Measurements from ENCODE around the gene CHCHD3.
"Not testable (repeated sequence)": the region's sequence is repeated elsewhere in the genome, so short reads cannot be mapped to it uniquely, and the experiment has no call there.

The CHCHD3 gene

DNA sequence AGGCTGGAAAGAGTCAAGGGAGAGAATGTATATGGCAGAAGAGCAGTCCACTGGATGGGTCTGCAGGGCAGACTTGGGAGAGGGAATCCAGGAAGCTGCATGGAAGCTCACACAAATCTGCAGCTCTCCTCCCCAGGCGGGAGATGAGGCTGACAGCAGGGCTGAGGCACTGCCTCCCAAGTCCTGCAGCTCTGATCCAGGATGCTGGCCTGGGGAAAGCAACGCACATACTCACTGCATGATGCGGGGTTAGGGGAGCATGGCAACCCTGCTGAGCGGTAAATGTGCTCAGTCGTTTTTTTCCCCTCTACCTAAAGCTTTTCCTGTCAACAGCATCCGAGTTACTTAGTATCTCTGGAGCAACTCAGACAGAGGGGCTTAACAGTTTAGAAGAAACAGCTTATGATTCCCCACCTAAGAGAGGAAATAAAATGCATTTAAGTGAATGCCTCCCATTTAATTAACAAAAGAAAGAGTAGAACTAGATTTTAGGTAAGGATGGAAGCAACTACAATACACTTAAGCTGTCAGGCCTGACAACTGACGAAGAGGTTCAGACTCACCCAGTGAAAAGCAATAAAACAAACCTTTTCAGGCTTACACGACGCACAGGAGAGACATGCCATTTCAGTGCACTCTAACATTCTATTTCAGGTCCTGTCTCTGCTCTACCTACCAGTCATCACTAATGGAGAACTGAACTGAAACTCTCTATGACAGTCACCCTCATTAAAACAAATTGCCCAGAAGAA, 37.0 kb downstream of the CHCHD3 start:
- no peak for TF ChIP-seq ZNF274 (IDR thresholded peaks at IDR 0.05; ENCODE audit: low read depth, low read length)
- H3K4me3 ChIP-seq (ENCODE audit: low read length): no peak overlapping the region

DNA sequence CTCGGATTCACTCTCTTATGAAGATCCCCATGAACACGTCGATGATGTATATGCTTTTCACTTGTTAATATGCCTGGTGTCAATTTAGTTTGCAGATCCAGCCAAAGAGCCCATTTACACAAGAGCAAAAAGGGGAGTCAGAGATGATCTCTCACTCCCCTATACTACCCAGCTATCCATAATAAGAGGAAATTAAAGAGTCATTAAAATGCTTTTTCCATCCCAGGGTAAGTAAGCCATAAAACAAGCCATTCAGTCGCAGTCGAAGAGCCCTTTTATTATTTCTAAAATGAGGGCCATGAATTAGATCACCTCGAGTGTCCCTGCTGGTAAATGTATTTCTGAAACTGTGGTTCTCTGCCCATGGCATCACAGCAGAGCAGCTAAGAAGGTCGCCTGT, 41.2 kb downstream of the CHCHD3 start:
- no peak for TF ChIP-seq ZNF274 (IDR thresholded peaks at IDR 0.05; ENCODE audit: low read depth, low read length)
- H3K4me3 ChIP-seq (ENCODE audit: low read length): no peak overlapping the region

DNA sequence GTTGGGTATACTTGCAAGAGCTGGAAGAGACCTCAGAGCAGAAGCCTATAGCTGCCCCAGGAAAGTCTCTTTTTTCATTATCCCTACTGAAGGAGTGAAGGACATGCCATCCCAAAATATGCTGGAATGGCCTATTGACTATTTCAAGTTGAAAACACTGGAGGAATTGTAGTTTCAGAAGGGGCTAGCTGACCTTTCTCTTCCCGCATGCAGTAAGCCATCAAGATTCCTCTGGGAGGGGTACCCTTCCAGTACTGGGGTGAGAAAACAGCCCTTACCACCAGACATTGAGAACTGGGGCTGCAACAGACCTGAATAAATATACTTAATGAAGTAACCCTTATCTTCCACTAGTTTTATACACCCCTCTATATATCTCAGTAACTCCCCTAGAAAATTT, 41.7 kb downstream of the CHCHD3 start:
- no peak for TF ChIP-seq ZNF274 (IDR thresholded peaks at IDR 0.05; ENCODE audit: low read depth, low read length)
- no peak overlapping the region for H3K4me3 ChIP-seq (ENCODE audit: low read length)

DNA sequence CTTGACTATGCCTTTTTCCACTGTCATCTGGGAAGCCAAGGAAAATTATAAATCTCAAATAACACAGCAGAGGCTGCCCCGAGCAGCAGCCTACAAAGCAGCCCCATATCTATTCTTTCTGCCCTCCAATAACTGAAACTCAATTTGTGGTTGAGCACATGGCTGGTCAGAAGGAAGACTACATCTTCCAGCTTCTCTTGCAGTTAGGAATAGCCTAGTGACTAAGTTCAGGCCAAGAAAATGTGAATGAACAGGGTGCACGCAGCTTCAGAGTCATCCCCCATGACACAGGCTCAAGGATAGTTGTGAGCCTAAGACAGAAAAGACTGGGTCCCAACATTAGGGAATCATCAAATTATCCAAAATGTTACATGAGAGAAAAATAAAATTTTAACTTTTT, 42.3 kb downstream of the CHCHD3 start:
- TF ChIP-seq ZNF274 (IDR thresholded peaks at IDR 0.05; ENCODE audit: low read depth, low read length): no peak
- no peak overlapping the region for H3K4me3 ChIP-seq (ENCODE audit: low read length)

DNA sequence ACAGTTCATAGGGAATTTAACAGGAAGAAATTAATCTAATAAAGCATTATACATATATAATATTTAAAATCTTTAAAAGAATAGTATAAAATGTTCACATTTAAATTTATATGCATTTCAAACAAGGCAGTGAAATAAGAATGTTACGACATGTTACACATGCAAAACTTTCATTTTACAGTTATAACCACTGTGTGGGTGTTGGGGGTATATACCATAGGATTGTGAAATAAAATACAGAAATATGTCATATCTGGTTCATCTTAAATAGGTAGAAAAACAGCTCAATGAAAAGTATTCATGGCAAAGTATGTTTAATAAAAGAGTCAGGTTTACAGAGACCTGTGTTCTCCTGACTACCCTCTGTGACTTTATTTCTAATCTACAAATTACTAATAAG, 45.6 kb downstream of the CHCHD3 start:
- no peak for TF ChIP-seq ZNF274 (IDR thresholded peaks at IDR 0.05; ENCODE audit: low read depth, low read length)
- no peak overlapping the region for H3K4me3 ChIP-seq (ENCODE audit: low read length)

DNA sequence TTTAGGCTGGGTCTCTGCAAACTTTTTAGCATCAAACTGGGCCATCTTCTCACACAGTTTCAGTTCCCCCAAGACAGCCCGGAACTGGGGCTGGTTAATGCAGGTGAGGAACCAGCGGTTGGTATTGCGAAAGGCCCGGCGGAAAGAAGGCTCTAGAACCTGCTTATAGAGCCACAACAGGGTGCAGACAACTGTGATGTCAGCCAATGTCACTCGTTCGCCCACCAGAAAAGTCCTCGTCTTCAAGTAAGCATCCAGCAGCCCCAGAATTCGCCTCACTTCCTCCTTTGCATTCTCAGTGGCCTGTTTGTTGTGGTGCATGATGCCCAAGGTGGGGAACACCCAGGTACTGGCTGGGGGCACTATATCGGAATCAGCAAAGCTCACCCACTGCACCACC, 46.6 kb downstream of the CHCHD3 start:
- H3K4me3 ChIP-seq (ENCODE audit: low read length): not testable (repeated sequence)

DNA sequence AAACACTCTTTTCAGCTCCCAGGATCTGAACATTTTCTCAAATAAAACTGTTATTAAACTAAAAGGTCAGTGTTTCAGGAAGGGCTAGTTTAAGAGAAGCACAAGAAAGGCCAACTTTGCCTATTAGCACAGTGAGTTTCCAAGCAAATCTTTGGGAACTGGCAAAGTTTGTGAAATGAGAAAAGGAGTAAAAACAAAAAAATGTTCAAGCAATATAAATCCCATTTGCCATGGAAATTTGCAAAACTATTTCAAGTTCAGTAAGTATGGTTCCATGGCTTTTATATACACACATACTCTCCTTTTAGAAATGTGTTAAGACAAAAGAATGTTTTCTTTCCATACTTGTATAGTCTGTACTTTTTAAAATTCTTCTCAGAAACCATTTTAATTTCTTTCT, 51.5 kb downstream of the CHCHD3 start:
- TF ChIP-seq ZNF274 (IDR thresholded peaks at IDR 0.05; ENCODE audit: low read depth, low read length): no peak
- no peak overlapping the region for H3K4me3 ChIP-seq (ENCODE audit: low read length)

DNA sequence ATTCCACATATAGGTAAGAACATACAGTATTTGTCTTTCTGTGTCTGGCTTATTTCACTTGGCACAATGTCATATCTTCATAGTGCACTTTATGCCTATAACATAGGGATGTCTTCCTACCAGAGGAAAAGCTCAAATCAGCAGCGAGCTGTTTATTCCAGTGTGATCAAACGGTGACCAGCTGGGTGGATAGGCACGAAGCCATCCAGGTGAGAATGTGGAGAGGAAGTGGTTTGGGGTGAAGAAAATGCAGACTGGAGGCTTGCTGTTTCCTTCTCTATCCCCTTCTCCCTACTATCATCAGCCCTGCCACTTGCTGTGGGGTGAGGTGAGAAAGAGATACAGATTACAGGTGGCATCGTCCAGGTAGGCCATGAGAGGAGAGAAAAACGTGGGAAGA, 52.4 kb downstream of the CHCHD3 start:
- H3K4me3 ChIP-seq (ENCODE audit: low read length): no peak overlapping the region
- no peak for TF ChIP-seq ZNF274 (IDR thresholded peaks at IDR 0.05; ENCODE audit: low read depth, low read length)

DNA sequence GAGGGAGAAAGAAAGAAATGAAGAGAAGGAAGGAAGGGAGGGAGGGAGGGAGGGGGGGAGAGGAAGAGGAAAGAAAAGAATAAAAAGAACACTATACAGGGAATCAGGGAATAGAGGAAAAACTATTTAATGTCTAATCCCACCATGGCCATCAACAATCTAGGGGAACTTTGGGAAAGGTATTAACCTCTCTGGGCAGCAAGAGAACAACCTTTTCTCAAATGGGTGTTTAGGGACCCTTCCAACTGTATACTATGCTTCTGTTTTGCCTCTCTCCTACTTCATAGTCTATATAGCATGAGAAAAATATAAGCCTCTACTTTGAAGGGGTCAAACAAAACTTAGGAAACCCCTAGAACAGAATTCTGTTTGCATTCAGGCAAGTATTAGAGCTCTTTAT, 54.5 kb downstream of the CHCHD3 start:
- no peak overlapping the region for H3K4me3 ChIP-seq (ENCODE audit: low read length)
- no peak for TF ChIP-seq ZNF274 (IDR thresholded peaks at IDR 0.05; ENCODE audit: low read depth, low read length)

DNA sequence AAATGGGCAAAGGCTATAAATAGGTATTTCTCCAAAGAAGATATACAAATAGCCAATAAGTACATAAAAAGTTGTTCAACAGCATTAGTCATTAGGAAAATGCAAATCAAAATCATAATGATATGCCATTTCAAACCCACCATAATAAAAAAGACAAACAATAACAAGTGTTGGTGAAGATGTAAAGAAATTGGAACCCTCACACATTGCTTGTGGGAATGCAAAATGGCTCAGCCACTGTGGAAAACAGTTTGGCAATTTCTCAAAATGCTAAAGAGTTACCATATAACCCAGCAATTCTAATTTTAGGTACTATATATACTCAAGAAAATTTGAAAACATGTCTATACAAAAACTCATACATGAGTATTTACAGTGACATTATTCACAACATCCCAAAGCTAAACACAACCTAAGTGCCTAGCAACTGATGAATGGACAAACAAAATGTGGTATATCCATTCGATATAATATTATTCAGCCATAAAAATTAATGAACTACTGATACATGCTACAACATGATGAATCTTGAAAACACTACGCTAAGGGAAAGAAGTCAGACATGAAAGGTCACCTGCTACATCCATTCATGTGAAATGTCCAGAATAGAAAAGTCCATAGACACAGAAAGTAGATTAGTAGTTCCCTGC, 55.6 kb downstream of the CHCHD3 start:
- TF ChIP-seq ZNF274 (IDR thresholded peaks at IDR 0.05; ENCODE audit: low read depth, low read length): no peak
- no peak overlapping the region for H3K4me3 ChIP-seq (ENCODE audit: low read length)

DNA sequence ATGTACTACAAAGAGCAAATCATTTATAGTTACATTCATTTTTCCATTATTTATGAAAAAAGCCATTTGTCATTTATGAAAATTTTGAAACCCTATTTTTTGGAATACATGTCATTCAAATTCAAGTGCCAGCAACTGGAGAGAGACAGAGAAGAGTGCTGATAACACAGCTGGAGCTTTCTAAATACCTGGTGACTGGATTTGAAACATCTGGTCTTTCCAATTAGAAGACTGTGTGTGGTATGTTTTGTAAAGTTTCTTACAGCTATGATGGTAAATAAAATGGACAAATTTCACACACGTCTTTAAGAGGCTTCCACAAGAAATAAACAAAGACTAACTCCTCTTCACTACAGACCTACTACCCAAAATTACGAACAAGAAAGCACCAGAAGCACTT, 56.8 kb downstream of the CHCHD3 start:
- TF ChIP-seq ZNF274 (IDR thresholded peaks at IDR 0.05; ENCODE audit: low read depth, low read length): no peak
- H3K4me3 ChIP-seq (ENCODE audit: low read length): no peak overlapping the region

DNA sequence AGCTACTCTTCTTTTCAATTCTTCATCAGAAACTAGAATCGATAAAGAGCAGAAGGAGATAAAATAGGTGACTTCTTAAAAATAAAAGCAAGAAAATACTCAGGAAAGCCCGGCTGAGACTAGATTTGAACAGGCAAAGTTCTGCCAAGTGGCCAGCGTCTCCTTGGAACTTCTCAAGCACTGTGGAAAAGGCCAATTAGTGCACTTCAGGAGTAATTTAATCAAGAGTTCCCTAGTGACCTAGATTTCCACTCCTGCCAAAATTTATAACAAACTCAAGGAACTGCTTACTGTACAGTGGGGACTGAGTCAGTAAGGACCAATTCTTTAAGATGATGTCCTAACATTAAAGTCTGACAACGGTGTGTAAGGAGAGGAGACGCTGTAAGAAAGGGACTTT, 57.3 kb downstream of the CHCHD3 start:
- H3K4me3 ChIP-seq (ENCODE audit: low read length): no peak overlapping the region
- no peak for TF ChIP-seq ZNF274 (IDR thresholded peaks at IDR 0.05; ENCODE audit: low read depth, low read length)

DNA sequence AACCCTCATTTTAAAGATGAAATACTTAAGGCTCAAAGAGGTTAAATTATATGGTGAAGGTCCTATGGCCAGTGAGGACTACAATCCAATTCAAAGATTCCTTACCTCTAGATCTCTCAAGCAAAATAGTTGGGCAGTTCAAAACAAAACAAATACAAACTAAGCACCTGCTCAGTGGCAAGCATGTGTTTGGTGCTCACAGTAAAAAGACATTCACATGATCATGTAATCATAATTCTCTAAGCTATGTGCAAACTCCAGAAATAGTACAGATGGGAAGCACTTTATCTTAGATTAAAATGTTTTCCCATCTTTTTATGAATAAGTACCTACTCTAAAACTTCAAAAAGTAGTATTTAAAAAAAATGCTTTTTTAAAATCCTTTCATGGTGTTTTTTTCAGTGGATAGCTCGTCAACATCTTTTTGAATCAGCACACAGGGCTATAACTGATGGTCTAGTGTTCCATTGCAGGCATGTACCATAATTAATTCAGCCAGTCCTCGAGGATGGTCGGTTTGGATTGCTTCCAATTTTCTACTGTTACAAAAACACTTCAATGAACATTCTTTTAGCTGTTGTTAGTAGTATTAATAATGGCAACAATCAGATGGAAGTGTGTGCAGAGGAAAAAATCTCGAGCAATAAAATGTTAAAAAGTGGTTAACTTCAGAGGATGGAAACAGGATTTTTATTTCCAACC, 58.4 kb downstream of the CHCHD3 start:
- TF ChIP-seq ZNF274 (IDR thresholded peaks at IDR 0.05; ENCODE audit: low read depth, low read length): no peak
- H3K4me3 ChIP-seq (ENCODE audit: low read length): no peak overlapping the region

DNA sequence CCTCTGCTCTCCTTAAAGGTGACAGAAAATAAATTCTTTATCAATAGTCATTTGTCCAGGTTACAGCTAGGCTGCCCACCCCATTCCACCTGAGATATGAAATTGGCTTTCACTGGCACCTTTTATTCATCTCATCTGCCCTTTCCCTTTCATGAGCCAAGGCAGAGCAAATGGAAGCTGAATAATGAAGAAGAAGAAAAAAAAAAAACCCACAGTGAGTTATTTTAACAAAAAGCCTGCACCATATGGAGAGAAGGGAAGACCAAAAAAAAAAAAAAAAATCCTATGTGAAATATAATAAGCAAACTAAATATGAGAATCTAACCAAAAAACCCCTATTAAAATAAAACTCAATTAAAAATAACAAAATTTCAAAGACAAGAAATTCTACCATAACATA, 59.2 kb downstream of the CHCHD3 start:
- no peak for TF ChIP-seq ZNF274 (IDR thresholded peaks at IDR 0.05; ENCODE audit: low read depth, low read length)
- no peak overlapping the region for H3K4me3 ChIP-seq (ENCODE audit: low read length)

DNA sequence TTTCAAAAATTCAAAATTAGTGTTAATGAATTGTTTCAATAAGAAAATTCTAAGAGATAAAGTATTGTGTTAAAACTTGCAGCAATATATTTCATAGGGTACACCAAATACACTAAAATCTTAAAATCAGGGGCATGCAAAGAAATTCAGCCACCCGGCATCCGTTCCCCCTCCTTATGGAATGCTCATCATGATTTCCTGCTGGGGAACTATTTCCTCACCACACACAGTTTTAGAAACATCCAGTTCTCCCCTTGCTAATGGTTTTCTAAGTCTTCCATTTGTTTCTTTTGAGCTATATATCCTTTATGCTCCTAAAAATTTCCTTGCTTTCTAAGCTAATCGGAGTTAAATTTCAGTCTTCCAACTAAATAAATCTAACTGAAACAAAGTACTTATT, 60.7 kb downstream of the CHCHD3 start:
- H3K4me3 ChIP-seq (ENCODE audit: low read length): no peak overlapping the region
- no peak for TF ChIP-seq ZNF274 (IDR thresholded peaks at IDR 0.05; ENCODE audit: low read depth, low read length)

Measured in GM08714 (cell line).